HFFc6 (cell line): ENCODE data around the gene MROH2A. TPM values are rescaled to one million over a fixed set of nuclear protein-coding genes. Genes with fewer than 3 reads are reported as not detected.

Experiments used
- DNase-seq: peaks from one replicate; pipeline ENCODE4 v3.0.0-alpha.2; 2018
- H3K27ac Mint-ChIP-seq: 2 replicates; pipeline ENCODE4 v1.8.0; 2020; ENCODE audit warnings: mild to moderate bottlenecking, mixed read lengths
- H3K27me3 Mint-ChIP-seq: 2 replicates; pipeline ENCODE4 v1.8.0; 2021; ENCODE audit warnings: mild to moderate bottlenecking, moderate library complexity, mixed read lengths; ENCODE audit not compliant: insufficient read depth
- H3K36me3 Mint-ChIP-seq: 2 replicates; pipeline ENCODE4 v1.8.0; 2021; ENCODE audit warnings: low read depth, mixed read lengths
- H3K4me1 Mint-ChIP-seq: 2 replicates; pipeline ENCODE4 v1.8.0; 2020; ENCODE audit warnings: low read depth, mixed read lengths
- H3K4me3 Mint-ChIP-seq: 2 replicates; pipeline ENCODE4 v1.8.0; 2020; ENCODE audit warnings: mild to moderate bottlenecking, moderate library complexity, mixed read lengths
- H3K9me3 Mint-ChIP-seq: 2 replicates; pipeline ENCODE4 v1.8.0; 2020; ENCODE audit warnings: mild to moderate bottlenecking, mixed read lengths
- CTCF ChIP-seq: fragments of 200-600 bp; sonication (generic); IDR thresholded peaks from 2 replicates; pipeline ENCODE4 v1.5.0; 2021; ENCODE audit warnings: antibody characterized with exemption, mild to moderate bottlenecking
- total RNA-seq, 6 experiments: library from RNA; stranded (reverse); fragmentation: NEBNext Ultra II Directional; extraction: Animal tissue kit (Norgen Biotek cat#: 25700); gene quantifications; 2 replicates in 1 of 6; 3 replicates in 5 of 6; pipeline ENCODE4 v1.2.3, GENCODE V29; 2021

MROH2A gene
- total RNA-seq, 6 experiments from 2014 or later = not detected

- TF ChIP-seq CTCF = no peak
- H3K4me1 Mint-ChIP-seq = no peaks in the 10 kb centered on the region
- no peak overlapping the region for H3K4me3 Mint-ChIP-seq
- H3K36me3 Mint-ChIP-seq = no peaks in the 10 kb centered on the region
- DNase-seq = no peak
- H3K27me3 Mint-ChIP-seq = peaks cover 18% of the 10 kb centered on the region
- no peaks in the 10 kb centered on the region for H3K9me3 Mint-ChIP-seq
- H3K27ac Mint-ChIP-seq = no peak overlapping the region
These were observed 38.2 kb downstream of the MROH2A start for GRCh38 chr2:233816334-233816733.

- TF ChIP-seq CTCF = no peak
- H3K27ac Mint-ChIP-seq = no peak overlapping the region
- DNase-seq = no peak
These were observed 38.6 kb downstream of the MROH2A start for GRCh38 chr2:233816771-233817170.

GRCh38 chr2:233817361-233817911 lies 39.3 kb downstream of the MROH2A start:
- H3K4me3 Mint-ChIP-seq = no peak overlapping the region
- H3K36me3 Mint-ChIP-seq = no peaks in the 10 kb centered on the region
- no peak overlapping the region for H3K27ac Mint-ChIP-seq
- DNase-seq = no peak
- no peaks in the 10 kb centered on the region for H3K9me3 Mint-ChIP-seq
- no peaks in the 10 kb centered on the region for H3K4me1 Mint-ChIP-seq
- TF ChIP-seq CTCF = no peak
- H3K27me3 Mint-ChIP-seq = peaks cover 20% of the 10 kb centered on the region

More at GRCh38 chr2:233816771-233817170, 38.6 kb downstream of the MROH2A start:
- Mint-ChIP-seq H3K36me3 (no peaks in the 10 kb centered on the region), H3K4me1 (no peaks in the 10 kb centered on the region), H3K27me3 (peaks cover 20% of the 10 kb centered on the region), H3K4me3 (no peak overlapping the region), H3K9me3 (no peaks in the 10 kb centered on the region)

GRCh38 chr2:233817995-233818638 lies 40.0 kb downstream of the MROH2A start:
- Mint-ChIP-seq H3K27ac (no peak overlapping the region), H3K9me3 (no peaks in the 10 kb centered on the region), H3K4me1 (no peaks in the 10 kb centered on the region), H3K27me3 (peaks cover 22% of the 10 kb centered on the region), H3K36me3 (no peaks in the 10 kb centered on the region), H3K4me3 (no peak overlapping the region)
- DNase-seq = no peak
- TF ChIP-seq CTCF = no peak

GRCh38 chr2:233818639-233819621 lies 40.8 kb downstream of the MROH2A start:
- no peak for TF ChIP-seq CTCF
- Mint-ChIP-seq H3K4me1 (no peaks in the 10 kb centered on the region), H3K4me3 (no peak overlapping the region), H3K27me3 (peaks cover 23% of the 10 kb centered on the region), H3K9me3 (no peaks in the 10 kb centered on the region), H3K27ac (no peak overlapping the region), H3K36me3 (no peaks in the 10 kb centered on the region)
- no peak for DNase-seq
